ENCODE data around the gene SLC10A4.

SLC10A4 gene

DNA sequence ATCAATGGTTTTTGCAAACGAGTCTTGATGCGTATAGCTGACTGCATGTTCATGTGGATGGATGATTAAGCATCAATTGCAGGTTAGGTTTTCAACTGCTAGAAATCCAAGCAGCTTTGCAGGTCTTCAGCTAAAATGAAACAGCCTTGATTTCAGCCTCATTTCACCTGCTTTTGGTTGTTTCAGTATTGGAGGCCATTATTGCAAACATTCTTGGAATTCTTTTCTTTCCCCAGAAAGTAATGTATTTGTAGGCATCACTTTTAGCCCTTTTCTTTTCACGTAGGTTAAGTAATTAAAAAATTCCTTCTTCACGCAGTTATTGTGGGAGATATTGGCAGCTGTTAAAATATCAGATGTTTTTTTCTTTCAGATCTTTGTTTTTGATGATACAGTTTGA is 15.8 kb downstream of the SLC10A4 start:
- TF ChIP-seq, protein P1, sequence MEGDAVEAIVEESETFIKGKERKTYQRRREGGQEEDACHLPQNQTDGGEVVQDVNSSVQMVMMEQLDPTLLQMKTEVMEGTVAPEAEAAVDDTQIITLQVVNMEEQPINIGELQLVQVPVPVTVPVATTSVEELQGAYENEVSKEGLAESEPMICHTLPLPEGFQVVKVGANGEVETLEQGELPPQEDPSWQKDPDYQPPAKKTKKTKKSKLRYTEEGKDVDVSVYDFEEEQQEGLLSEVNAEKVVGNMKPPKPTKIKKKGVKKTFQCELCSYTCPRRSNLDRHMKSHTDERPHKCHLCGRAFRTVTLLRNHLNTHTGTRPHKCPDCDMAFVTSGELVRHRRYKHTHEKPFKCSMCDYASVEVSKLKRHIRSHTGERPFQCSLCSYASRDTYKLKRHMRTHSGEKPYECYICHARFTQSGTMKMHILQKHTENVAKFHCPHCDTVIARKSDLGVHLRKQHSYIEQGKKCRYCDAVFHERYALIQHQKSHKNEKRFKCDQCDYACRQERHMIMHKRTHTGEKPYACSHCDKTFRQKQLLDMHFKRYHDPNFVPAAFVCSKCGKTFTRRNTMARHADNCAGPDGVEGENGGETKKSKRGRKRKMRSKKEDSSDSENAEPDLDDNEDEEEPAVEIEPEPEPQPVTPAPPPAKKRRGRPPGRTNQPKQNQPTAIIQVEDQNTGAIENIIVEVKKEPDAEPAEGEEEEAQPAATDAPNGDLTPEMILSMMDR (IDR thresholded peaks at IDR 0.05; ENCODE audit: low read depth, low read length, missing control alignments): no peak
- H3K27me3 ChIP-seq (replicated peaks): no peaks in the 10 kb centered on the region
- no peak for DNase-seq
- peaks cover 13% of the 10 kb centered on the region for H3K36me3 ChIP-seq (replicated peaks)
- H3K4me3 ChIP-seq (ENCODE audit: low read depth, low read length): no peak overlapping the region
- H3K27ac ChIP-seq: no peak overlapping the region
- in situ Hi-C loops (cut with HindIII; ENCODE audit: low pct_ligation_motif_present, low sequenced_read_pairs): no loop called here

DNA sequence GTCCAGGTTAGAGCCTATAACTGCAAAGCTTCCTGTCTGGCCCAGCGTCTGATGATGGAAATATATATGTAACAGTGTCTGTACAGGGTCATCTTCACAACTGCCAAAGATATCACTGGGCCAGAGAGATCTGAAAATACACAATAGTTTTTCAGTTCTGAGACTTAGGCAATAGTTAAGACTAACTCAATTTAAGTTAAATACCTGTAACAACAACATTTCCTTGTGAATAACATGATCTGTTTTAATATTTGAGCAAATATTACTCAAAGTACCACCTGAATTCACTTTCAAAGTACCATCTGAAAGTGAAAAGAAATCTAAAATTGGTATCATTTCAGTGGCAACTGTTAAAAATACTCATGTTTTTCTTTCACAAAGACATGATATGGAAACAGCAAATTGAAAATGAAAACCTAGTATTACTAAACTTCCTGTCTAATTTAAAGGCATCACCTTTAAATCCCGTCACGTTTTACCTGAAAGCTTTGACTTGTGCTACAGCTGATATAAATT is 16.5 kb downstream of the SLC10A4 start:
- no peak overlapping the region for H3K27ac ChIP-seq
- peaks cover 13% of the 10 kb centered on the region for H3K36me3 ChIP-seq (replicated peaks)
- DNase-seq: no peak
- no peaks in the 10 kb centered on the region for H3K27me3 ChIP-seq (replicated peaks)
- in situ Hi-C loops (cut with HindIII; ENCODE audit: low pct_ligation_motif_present, low sequenced_read_pairs): no loop called here
- H3K4me3 ChIP-seq (ENCODE audit: low read depth, low read length): no peak overlapping the region
- TF ChIP-seq, protein P1 (IDR thresholded peaks at IDR 0.05; ENCODE audit: low read depth, low read length, missing control alignments): no peak

DNA sequence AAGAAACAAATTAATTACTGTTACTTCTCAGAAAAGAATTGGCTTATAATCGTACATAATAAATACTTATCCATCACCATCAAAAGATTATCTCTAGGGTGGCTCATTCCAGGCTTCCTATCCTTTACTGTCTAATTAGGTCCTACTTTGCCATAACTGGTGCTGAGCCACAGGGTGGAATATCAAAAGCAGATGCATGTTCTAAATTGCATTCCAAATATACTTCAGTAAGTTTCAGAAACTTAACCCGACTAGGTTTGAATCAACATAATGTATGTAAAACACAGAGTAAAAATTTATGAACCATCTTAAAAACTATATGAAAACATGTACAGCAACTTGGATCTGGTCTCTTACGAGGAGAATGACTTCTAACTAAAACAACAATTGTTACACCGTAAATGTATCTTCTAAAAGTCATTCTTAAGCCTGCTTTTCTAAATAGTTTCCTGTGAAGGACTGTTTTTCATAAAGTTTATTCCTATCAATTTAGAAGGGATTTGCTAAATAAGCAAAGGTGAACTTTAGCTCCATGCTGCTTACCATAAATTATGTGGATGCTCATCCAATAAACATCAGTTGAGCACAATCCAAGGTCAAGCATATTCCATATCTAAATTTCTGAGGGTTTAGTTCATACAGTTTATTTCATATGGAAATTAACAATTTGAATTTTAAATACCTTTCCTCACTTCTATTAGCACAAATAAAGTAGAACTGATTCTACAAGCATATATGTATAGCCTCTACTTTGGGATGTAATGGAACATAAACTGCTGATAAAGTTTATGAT is 20.3 kb downstream of the SLC10A4 start:
- no peaks in the 10 kb centered on the region for H3K27me3 ChIP-seq (replicated peaks)
- H3K4me3 ChIP-seq (ENCODE audit: low read depth, low read length): no peak overlapping the region
- TF ChIP-seq, protein P1 (IDR thresholded peaks at IDR 0.05; ENCODE audit: low read depth, low read length, missing control alignments): no peak
- in situ Hi-C loops (cut with HindIII; ENCODE audit: low pct_ligation_motif_present, low sequenced_read_pairs): no loop called here
- no peak overlapping the region for H3K27ac ChIP-seq
- H3K36me3 ChIP-seq (replicated peaks): peaks cover 17% of the 10 kb centered on the region
- no peak for DNase-seq

DNA sequence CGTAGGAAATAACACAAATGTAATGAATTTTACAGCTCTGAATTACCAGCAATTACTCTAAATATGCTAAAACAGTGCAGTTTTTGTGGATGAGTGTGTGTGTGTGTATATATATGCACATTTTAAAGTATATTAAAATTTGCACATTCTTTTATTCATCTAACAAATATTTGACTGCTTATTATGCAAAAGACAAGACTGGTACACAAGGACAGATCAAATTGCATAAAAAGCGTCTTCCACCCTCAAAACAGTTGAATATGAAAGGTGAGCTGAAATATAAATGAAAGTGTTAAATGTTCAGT is 20.8 kb downstream of the SLC10A4 start:
- Histone ChIP-seq H3K27ac (no peak overlapping the region), H3K36me3 (replicated peaks) (peaks cover 17% of the 10 kb centered on the region), H3K27me3 (replicated peaks) (no peaks in the 10 kb centered on the region), H3K4me3 (ENCODE audit: low read depth, low read length) (no peak overlapping the region)
- no peak for DNase-seq
- in situ Hi-C loops (cut with HindIII; ENCODE audit: low pct_ligation_motif_present, low sequenced_read_pairs): no loop called here
- TF ChIP-seq, protein P1 (IDR thresholded peaks at IDR 0.05; ENCODE audit: low read depth, low read length, missing control alignments): no peak

DNA sequence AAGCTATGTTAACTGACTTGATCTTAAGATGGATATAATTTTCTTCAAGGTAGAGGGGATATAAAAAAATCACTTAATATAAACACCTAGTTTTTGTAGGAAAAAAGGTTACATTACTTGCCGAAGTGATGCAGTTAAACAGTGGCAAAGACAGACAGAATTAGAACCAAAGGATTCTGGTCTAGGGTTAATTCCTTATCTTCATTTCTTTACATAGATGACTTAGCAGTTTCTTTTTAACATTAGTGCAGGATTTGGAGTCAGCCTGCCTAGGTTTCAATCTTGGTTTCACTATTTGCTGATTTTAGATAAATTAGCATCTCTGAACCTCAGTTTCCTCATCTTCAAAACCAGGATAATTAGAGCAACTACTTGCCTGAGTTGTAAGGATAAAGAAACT is 21.2 kb downstream of the SLC10A4 start:
- peaks cover 14% of the 10 kb centered on the region for H3K36me3 ChIP-seq (replicated peaks)
- H3K4me3 ChIP-seq (ENCODE audit: low read depth, low read length): no peak overlapping the region
- DNase-seq: no peak
- no peaks in the 10 kb centered on the region for H3K27me3 ChIP-seq (replicated peaks)
- in situ Hi-C loops (cut with HindIII; ENCODE audit: low pct_ligation_motif_present, low sequenced_read_pairs): no loop called here
- H3K27ac ChIP-seq: no peak overlapping the region
- TF ChIP-seq, protein P1 (IDR thresholded peaks at IDR 0.05; ENCODE audit: low read depth, low read length, missing control alignments): no peak

DNA sequence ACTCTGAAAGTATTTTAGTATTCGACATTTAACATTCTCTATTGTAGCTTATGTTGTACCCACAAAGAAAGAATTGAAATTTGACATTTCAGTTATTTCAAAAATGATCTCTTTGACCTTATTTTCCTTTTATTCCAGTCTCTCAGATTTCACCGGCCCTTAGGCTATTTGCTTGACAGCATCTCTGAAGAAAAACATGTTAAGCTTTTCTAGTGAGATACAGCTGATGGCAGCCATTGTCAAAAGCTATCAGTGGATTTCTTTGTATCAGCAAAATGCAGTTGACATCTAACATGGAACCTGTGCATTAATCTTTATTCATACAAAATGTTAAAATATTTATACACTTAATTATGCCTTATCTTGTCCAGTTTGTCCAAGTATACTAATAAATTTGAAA is 23.6 kb downstream of the SLC10A4 start:
- TF ChIP-seq, protein P1 (IDR thresholded peaks at IDR 0.05; ENCODE audit: low read depth, low read length, missing control alignments): no peak
- peaks cover 17% of the 10 kb centered on the region for H3K36me3 ChIP-seq (replicated peaks)
- H3K27ac ChIP-seq: no peak overlapping the region
- no peaks in the 10 kb centered on the region for H3K27me3 ChIP-seq (replicated peaks)
- DNase-seq: no peak
- in situ Hi-C loops (cut with HindIII; ENCODE audit: low pct_ligation_motif_present, low sequenced_read_pairs): no loop called here
- no peak overlapping the region for H3K4me3 ChIP-seq (ENCODE audit: low read depth, low read length)

Data from brain microvascular endothelial cell (primary cell).